Epithelial cell of proximal tubule (primary cell): ENCODE results near the gene IGF2R. TPM values are rescaled to one million over a fixed set of nuclear protein-coding genes. Genes with fewer than 3 reads are reported as not detected.

Experiments
- DNase-seq: peaks from one replicate; pipeline ENCODE4 v3.0.0-alpha.2; 2011; ENCODE audit warnings: low read depth
- H3K4me3 ChIP-seq: 2 replicates; pipeline ENCODE4 v1.5.1; 2011; ENCODE audit warnings: low read depth, mild to moderate bottlenecking, low read length
- CTCF ChIP-seq: conservative IDR thresholded peaks from 2 replicates; pipeline ENCODE4 v1.5.1; 2012; ENCODE audit warnings: low read depth, mild to moderate bottlenecking, low read length
- total RNA-seq: library from RNA; depleted of rRNA; stranded (reverse); fragments of >200 nt; gene quantifications from 2 replicates; pipeline ENCODE4 v1.2.3, GENCODE V29; 2015

IGF2R gene
- total RNA-seq, 1 donor from 2014 or later = 50.8 TPM

- H3K4me3 ChIP-seq = no peak overlapping the region
- TF ChIP-seq CTCF = no peak
- DNase-seq = no peak
Observed at GRCh38 chr6:160042014-160042773, 73.3 kb downstream of the IGF2R start.

- no peak overlapping the region for H3K4me3 ChIP-seq
- TF ChIP-seq CTCF = no peak
- no peak for DNase-seq
Observed at GRCh38 chr6:160042788-160043301, 74.0 kb downstream of the IGF2R start.

- TF ChIP-seq CTCF = no peak
- no peak overlapping the region for H3K4me3 ChIP-seq
- no peak for DNase-seq
Observed at GRCh38 chr6:160043784-160044183, 74.9 kb downstream of the IGF2R start.

GRCh38 chr6:160044687-160045086 is 75.8 kb downstream of the IGF2R start:
- H3K4me3 ChIP-seq = no peak overlapping the region
- DNase-seq = no peak
- TF ChIP-seq CTCF = no peak

- no peak overlapping the region for H3K4me3 ChIP-seq
- TF ChIP-seq CTCF = no peak
- DNase-seq = no peak
Observed at GRCh38 chr6:160048471-160048870, 79.6 kb downstream of the IGF2R start.

GRCh38 chr6:160049346-160049745 is 80.5 kb downstream of the IGF2R start:
- no peak for DNase-seq
- no peak for TF ChIP-seq CTCF
- H3K4me3 ChIP-seq = no peak overlapping the region

GRCh38 chr6:160050022-160050421 is 81.1 kb downstream of the IGF2R start:
- no peak overlapping the region for H3K4me3 ChIP-seq
- TF ChIP-seq CTCF = no peak
- DNase-seq = no peak
